ENCODE results near the gene NSD1.

The NSD1 gene

DNA sequence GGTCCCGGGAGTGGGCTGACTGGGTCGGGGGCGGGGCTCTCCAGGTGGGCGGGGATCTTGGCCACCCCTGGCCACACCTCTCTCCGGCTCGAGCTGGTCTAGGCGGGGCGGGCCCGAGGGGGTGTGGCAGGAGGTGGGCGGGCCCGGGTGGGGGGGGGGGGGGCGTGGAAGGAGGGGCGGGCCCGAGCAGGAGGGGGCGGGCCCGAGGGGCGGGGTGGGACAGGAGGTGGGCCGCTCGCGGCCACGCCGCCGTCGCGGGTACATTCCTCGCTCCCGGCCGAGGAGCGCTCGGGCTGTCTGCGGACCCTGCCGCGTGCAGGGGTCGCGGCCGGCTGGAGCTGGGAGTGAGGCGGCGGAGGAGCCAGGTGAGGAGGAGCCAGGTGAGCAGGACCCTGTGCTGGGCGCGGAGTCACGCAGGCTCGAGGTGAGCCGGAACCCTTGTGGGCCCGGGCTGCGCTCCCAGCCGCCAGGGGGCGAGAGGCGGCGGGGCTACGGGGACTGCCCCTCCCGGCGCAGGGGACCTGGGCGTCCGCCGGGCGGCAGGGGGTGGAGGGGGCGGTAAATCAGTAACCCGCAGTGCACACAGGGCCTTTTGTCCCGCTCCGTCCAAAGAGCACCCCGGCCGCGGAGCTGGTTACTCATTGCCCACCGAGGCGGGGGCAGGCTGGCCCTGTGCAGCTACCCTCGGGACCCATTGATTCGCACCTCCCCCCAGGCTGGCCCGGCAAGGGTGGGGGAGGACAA lies 46.7 kb upstream of the NSD1 start, which contains the start of gene FGFR4:
TSS of gene FGFR4 (plus strand) at position 262 of the 744 bp plus-strand sequence. CDS start 2,688 bp downstream, outside the sequence.
- peak within 1 kb of the TSS; percentile 33 to 38 for H3K4ac ChIP-seq (ENCODE audit: low read depth in 1 of 2, low read length in 2 of 2)
- WGBS: under 1% methylated on average over 28 of the region's 68 CpGs
- H2BK5ac ChIP-seq (ENCODE audit: low read depth, low read length, poor library complexity, severe bottlenecking): peak within 1 kb of the TSS; percentile 91
- H3K18ac ChIP-seq (ENCODE audit: low read depth in 1 of 2, low read length in 2 of 2): peak within 1 kb of the TSS; percentile 75 to 79
- no peaks in the 10 kb centered on the region for H3K9me3 ChIP-seq (ENCODE audit: control insufficient read depth, low read length)
- H3K4me1 ChIP-seq (ENCODE audit: control insufficient read depth, insufficient read depth, low read depth, low read length): peaks cover 49% of the 10 kb centered on the region
- no peak within 1 kb of the TSS for H2BK120ac ChIP-seq (ENCODE audit: low read depth, low read length)
- peak within 1 kb of the TSS in 1 of 2 experiments; percentile 88 for H3K14ac ChIP-seq (ENCODE audit: low read length in 2 of 2)
- peak within 1 kb of the TSS; percentile 80 for H4K91ac ChIP-seq (ENCODE audit: low read length)
- H3K36me3 ChIP-seq (ENCODE audit: control insufficient read depth in 1 of 2, insufficient read depth in 2 of 2, low read depth in 1 of 2, low read length in 2 of 2): peaks cover 0 to 25% of the 10 kb centered on the region in 2 experiments
- H3K27me3 ChIP-seq (ENCODE audit: control insufficient read depth in 1 of 2, insufficient read depth in 1 of 2, low read length in 2 of 2): peaks cover 0 to 62% of the 10 kb centered on the region in 2 experiments
- H3K23ac ChIP-seq (ENCODE audit: low read length in 2 of 2): peak within 1 kb of the TSS in 1 of 2 experiments; percentile 78
- H3K9ac ChIP-seq (ENCODE audit: low read length): no peak within 1 kb of the TSS
- H3K27ac ChIP-seq (ENCODE audit: low read length, poor library complexity, severe bottlenecking): peak within 1 kb of the TSS; percentile 79
- H2BK15ac ChIP-seq (ENCODE audit: low read depth, poor library complexity, severe bottlenecking): peak within 1 kb of the TSS; percentile 26
- peak; percentile 64 for DNase-seq
- peaks cover 3% of the 10 kb centered on the region for H3K79me1 ChIP-seq (replicated peaks; ENCODE audit: low read length, poor library complexity, severe bottlenecking)
- H2AK5ac ChIP-seq (ENCODE audit: low read length, severe bottlenecking): peak within 1 kb of the TSS; percentile 92
- peak within 1 kb of the TSS; percentile 60 for H3K4me2 ChIP-seq (ENCODE audit: low read length, poor library complexity, severe bottlenecking)
- peak within 1 kb of the TSS; percentile 56 to 76 for H3K4me3 ChIP-seq (ENCODE audit: insufficient read depth in 1 of 2, low read depth in 1 of 2, low read length in 2 of 2)
- H2BK12ac ChIP-seq (ENCODE audit: low read length in 2 of 2): peak within 1 kb of the TSS in 1 of 2 experiments; percentile 51
- H4K8ac ChIP-seq (ENCODE audit: low read length): peak within 1 kb of the TSS; percentile 84
- peak within 1 kb of the TSS; percentile 81 for H2AFZ ChIP-seq (ENCODE audit: low read depth, low read length)

DNA sequence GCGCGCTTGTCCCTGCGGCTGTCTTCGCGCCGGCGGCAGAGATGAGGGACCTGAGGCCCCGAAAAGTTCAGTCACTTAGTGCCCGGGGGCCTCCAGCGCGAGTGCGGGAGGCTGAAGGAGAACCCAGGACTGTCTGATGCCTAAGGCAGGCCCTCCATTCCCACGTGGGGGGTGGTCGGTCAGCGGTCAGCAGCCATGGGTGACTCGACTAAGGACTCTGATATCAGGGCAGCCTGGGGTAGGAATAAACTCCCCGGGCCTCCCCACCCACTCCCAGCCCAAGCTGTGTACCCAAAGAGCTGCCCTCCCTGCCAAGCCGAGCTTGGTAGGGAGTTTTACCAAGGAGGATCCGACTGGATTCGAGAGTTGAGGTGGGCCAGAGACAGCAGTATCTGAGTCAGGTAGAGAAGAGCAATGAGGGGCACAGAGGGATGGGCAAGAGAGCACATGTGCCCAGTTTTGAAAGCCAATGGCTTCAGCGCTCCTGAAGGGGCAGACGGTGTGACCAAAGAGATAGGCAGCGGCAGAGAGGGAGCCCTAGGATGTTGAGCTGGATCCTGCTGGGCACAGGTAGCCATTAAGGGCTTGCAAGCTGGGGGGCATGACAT lies 46.1 kb upstream of the NSD1 start:
- peak overlapping the region; percentile 92 for H2AK5ac ChIP-seq (ENCODE audit: low read length, severe bottlenecking)
- peak overlapping the region in 1 of 2 experiments; percentile 33 for H3K4ac ChIP-seq (ENCODE audit: low read depth in 1 of 2, low read length in 2 of 2)
- 32% methylated on average over 19 of the region's 23 CpGs for WGBS
- H3K27me3 ChIP-seq (ENCODE audit: control insufficient read depth in 1 of 2, insufficient read depth in 1 of 2, low read length in 2 of 2): peaks cover 0 to 55% of the 10 kb centered on the region in 2 experiments
- H2BK15ac ChIP-seq (ENCODE audit: low read depth, poor library complexity, severe bottlenecking): peak overlapping the region; percentile 26
- H3K9me3 ChIP-seq (ENCODE audit: control insufficient read depth, low read length): no peaks in the 10 kb centered on the region
- peak overlapping the region; percentile 75 to 79 for H3K18ac ChIP-seq (ENCODE audit: low read depth in 1 of 2, low read length in 2 of 2)
- peak overlapping the region in 1 of 2 experiments; percentile 28 for H3K14ac ChIP-seq (ENCODE audit: low read length in 2 of 2)
- H3K9ac ChIP-seq (ENCODE audit: low read length): no peak overlapping the region
- peak overlapping the region; percentile 68 for H2BK5ac ChIP-seq (ENCODE audit: low read depth, low read length, poor library complexity, severe bottlenecking)
- H4K8ac ChIP-seq (ENCODE audit: low read length): peak overlapping the region; percentile 12
- H3K27ac ChIP-seq (ENCODE audit: low read length, poor library complexity, severe bottlenecking): peak overlapping the region; percentile 79
- peaks cover 4% of the 10 kb centered on the region for H3K79me1 ChIP-seq (replicated peaks; ENCODE audit: low read length, poor library complexity, severe bottlenecking)
- no peak for DNase-seq
- peaks cover 0 to 32% of the 10 kb centered on the region in 2 experiments for H3K36me3 ChIP-seq (ENCODE audit: control insufficient read depth in 1 of 2, insufficient read depth in 2 of 2, low read depth in 1 of 2, low read length in 2 of 2)
- peak overlapping the region in 1 of 2 experiments; percentile 51 for H2BK12ac ChIP-seq (ENCODE audit: low read length in 2 of 2)
- H2AFZ ChIP-seq (ENCODE audit: low read depth, low read length): peak overlapping the region; percentile 81
- H3K23ac ChIP-seq (ENCODE audit: low read length in 2 of 2): peak overlapping the region in 1 of 2 experiments; percentile 46
- H3K4me1 ChIP-seq (ENCODE audit: control insufficient read depth, insufficient read depth, low read depth, low read length): peaks cover 48% of the 10 kb centered on the region
- no peak overlapping the region for H4K91ac ChIP-seq (ENCODE audit: low read length)
- no peak overlapping the region for H2BK120ac ChIP-seq (ENCODE audit: low read depth, low read length)
- H3K4me2 ChIP-seq (ENCODE audit: low read length, poor library complexity, severe bottlenecking): peak overlapping the region; percentile 43
- H3K4me3 ChIP-seq (ENCODE audit: insufficient read depth in 1 of 2, low read depth in 1 of 2, low read length in 2 of 2): peak overlapping the region in 1 of 2 experiments; percentile 76

DNA sequence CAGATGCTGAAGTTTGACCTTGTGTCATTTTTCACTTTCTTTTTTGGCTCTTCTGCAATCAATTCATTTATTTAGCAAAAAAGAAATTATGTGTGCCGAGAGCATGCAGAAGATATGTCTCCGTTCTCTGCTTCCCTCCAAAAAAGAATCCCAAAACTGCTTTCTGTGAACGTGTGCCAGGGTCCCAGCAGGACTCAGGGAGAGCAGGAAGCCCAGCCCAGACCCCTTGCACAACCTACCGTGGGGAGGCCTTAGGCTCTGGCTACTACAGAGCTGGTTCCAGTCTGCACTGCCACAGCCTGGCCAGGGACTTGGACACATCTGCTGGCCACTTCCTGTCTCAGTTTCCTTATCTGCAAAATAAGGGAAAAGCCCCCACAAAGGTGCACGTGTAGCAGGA lies 44.4 kb upstream of the NSD1 start:
- Histone ChIP-seq H3K4me3 (ENCODE audit: insufficient read depth in 1 of 2, low read depth in 1 of 2, low read length in 2 of 2) (no peak overlapping the region), H2BK12ac (ENCODE audit: low read length in 2 of 2) (no peak overlapping the region), H3K36me3 (ENCODE audit: control insufficient read depth in 1 of 2, insufficient read depth in 2 of 2, low read depth in 1 of 2, low read length in 2 of 2) (peaks cover 0 to 48% of the 10 kb centered on the region in 2 experiments), H3K27me3 (ENCODE audit: control insufficient read depth in 1 of 2, insufficient read depth in 1 of 2, low read length in 2 of 2) (peaks cover 0 to 46% of the 10 kb centered on the region in 2 experiments), H3K79me1 (replicated peaks; ENCODE audit: low read length, poor library complexity, severe bottlenecking) (peaks cover 7% of the 10 kb centered on the region), H3K4me2 (ENCODE audit: low read length, poor library complexity, severe bottlenecking) (peak overlapping the region; percentile 23), H4K91ac (ENCODE audit: low read length) (no peak overlapping the region), H3K9me3 (ENCODE audit: control insufficient read depth, low read length) (no peaks in the 10 kb centered on the region), H2BK5ac (ENCODE audit: low read depth, low read length, poor library complexity, severe bottlenecking) (no peak overlapping the region), H4K8ac (ENCODE audit: low read length) (no peak overlapping the region), H3K14ac (ENCODE audit: low read length in 2 of 2) (no peak overlapping the region), H3K4ac (ENCODE audit: low read depth in 1 of 2, low read length in 2 of 2) (no peak overlapping the region), H2AFZ (ENCODE audit: low read depth, low read length) (no peak overlapping the region), H2BK120ac (ENCODE audit: low read depth, low read length) (no peak overlapping the region), H3K27ac (ENCODE audit: low read length, poor library complexity, severe bottlenecking) (no peak overlapping the region), H3K18ac (ENCODE audit: low read depth in 1 of 2, low read length in 2 of 2) (peak overlapping the region in 1 of 2 experiments; percentile 31), H3K4me1 (ENCODE audit: control insufficient read depth, insufficient read depth, low read depth, low read length) (peaks cover 51% of the 10 kb centered on the region), H3K23ac (ENCODE audit: low read length in 2 of 2) (no peak overlapping the region), H2BK15ac (ENCODE audit: low read depth, poor library complexity, severe bottlenecking) (no peak overlapping the region), H2AK5ac (ENCODE audit: low read length, severe bottlenecking) (no peak overlapping the region), H3K9ac (ENCODE audit: low read length) (no peak overlapping the region)
- DNase-seq: peak; percentile 37
- WGBS: 52% methylated on average over 5 of the region's 5 CpGs
